ENCODE results near the gene ANKAR. TPM values are rescaled to one million over a fixed set of nuclear protein-coding genes. Genes with fewer than 3 reads are reported as not detected.
"Not testable (repeated sequence)": the region's sequence is repeated elsewhere in the genome, so short reads cannot be mapped to it uniquely, and the experiment has no call there.

The ANKAR gene
- total RNA-seq, 1 experiment from 2014 or later = 0.84 TPM

GRCh38 chr2:189648846-189649509 lies 25.5 kb upstream of the ANKAR start:
- Histone ChIP-seq H4K20me1 (ENCODE audit: insufficient read depth) (no peaks in the 10 kb centered on the region), H3K36me3 (ENCODE audit: control insufficient read depth in 1 of 2, insufficient read depth in 2 of 2, low read length in 2 of 2) (no peaks in the 10 kb centered on the region), H3K27ac (ENCODE audit: low read depth, low read length) (no peak overlapping the region), H3K79me2 (ENCODE audit: insufficient read depth, low read length) (no peaks in the 10 kb centered on the region), H2AFZ (ENCODE audit: low read depth, low read length, poor library complexity, severe bottlenecking) (no peak overlapping the region), H3K9ac (ENCODE audit: low read length) (no peak overlapping the region), H3K4me2 (ENCODE audit: low read length) (no peak overlapping the region), H3K4me3 (replicated peaks in 1 of 2; ENCODE audit: low read depth in 1 of 2, low read length in 2 of 2) (no peak overlapping the region), H3K9me3 (ENCODE audit: control insufficient read depth in 1 of 2, insufficient read depth in 1 of 2, low read depth in 1 of 2, low read length in 2 of 2) (no peaks in the 10 kb centered on the region), H3K27me3 (ENCODE audit: insufficient read depth, low read length) (no peaks in the 10 kb centered on the region), H3K4me1 (ENCODE audit: control insufficient read depth in 1 of 2, insufficient read depth in 2 of 2, low read length in 2 of 2) (no peaks in the 10 kb centered on the region), H3K9me2 (ENCODE audit: insufficient read depth) (no peaks in the 10 kb centered on the region)
- ChIA-PET POLR2A (no interaction called here), RAD21 (ENCODE audit: low non-redundant PET in 1 of 2, low total read pairs in 2 of 2, uncharacterized antibody in 2 of 2, unreplicated experiment in 2 of 2) (no interaction called here), CTCF (interaction anchor here (1.0 kb wide), 1 partner anchor 12 kb away, joined by 4 read pairs; no protein-coding TSS in a partner anchor)
- no TSS peak for BruUV-seq (replicated peaks)
- intact Hi-C loops (cut with micrococcal nuclease) = no loop called here
- TF ChIP-seq CTCF (IDR thresholded peaks at IDR 0.05 in 2 of 3, conservative IDR thresholded peaks at IDR 0.05 in 1 of 3; ENCODE audit: borderline replicate concordance in 1 of 3, insufficient read depth in 1 of 3, low read depth in 2 of 3, low read length in 2 of 3) = no peak
- TF ChIP-seq CEBPB (IDR thresholded peaks at IDR 0.05; ENCODE audit: low read depth) = no peak
- no peak for TF ChIP-seq POLR2AphosphoS5 (IDR thresholded peaks at IDR 0.05; ENCODE audit: low read depth, low read length)
- DNase-seq (ENCODE audit: low read depth, low spot score) (no peak), ATAC-seq (no peak)

GRCh38 chr2:189651284-189651683 lies 23.2 kb upstream of the ANKAR start:
- Histone ChIP-seq H3K27me3 (ENCODE audit: insufficient read depth, low read length) (no peaks in the 10 kb centered on the region), H3K9me3 (ENCODE audit: control insufficient read depth in 1 of 2, insufficient read depth in 1 of 2, low read depth in 1 of 2, low read length in 2 of 2) (no peaks in the 10 kb centered on the region), H3K27ac (ENCODE audit: low read depth, low read length) (no peak overlapping the region), H3K4me3 (replicated peaks in 1 of 2; ENCODE audit: low read depth in 1 of 2, low read length in 2 of 2) (no peak overlapping the region), H3K36me3 (ENCODE audit: control insufficient read depth in 1 of 2, insufficient read depth in 2 of 2, low read length in 2 of 2) (no peaks in the 10 kb centered on the region), H3K4me1 (ENCODE audit: control insufficient read depth in 1 of 2, insufficient read depth in 2 of 2, low read length in 2 of 2) (no peaks in the 10 kb centered on the region), H4K20me1 (ENCODE audit: insufficient read depth) (no peaks in the 10 kb centered on the region), H3K9ac (ENCODE audit: low read length) (no peak overlapping the region), H2AFZ (ENCODE audit: low read depth, low read length, poor library complexity, severe bottlenecking) (no peak overlapping the region), H3K79me2 (ENCODE audit: insufficient read depth, low read length) (no peaks in the 10 kb centered on the region), H3K4me2 (ENCODE audit: low read length) (no peak overlapping the region), H3K9me2 (ENCODE audit: insufficient read depth) (no peaks in the 10 kb centered on the region)
- intact Hi-C loops (cut with micrococcal nuclease) = no loop called here
- POLR2A ChIA-PET = no interaction called here
- RAD21 ChIA-PET (ENCODE audit: low non-redundant PET in 1 of 2, low total read pairs in 2 of 2, uncharacterized antibody in 2 of 2, unreplicated experiment in 2 of 2) = no interaction called here
- no peak for TF ChIP-seq POLR2AphosphoS5 (IDR thresholded peaks at IDR 0.05; ENCODE audit: low read depth, low read length)
- no peak for TF ChIP-seq JUND (IDR thresholded peaks at IDR 0.05)
- TF ChIP-seq, protein P1, sequence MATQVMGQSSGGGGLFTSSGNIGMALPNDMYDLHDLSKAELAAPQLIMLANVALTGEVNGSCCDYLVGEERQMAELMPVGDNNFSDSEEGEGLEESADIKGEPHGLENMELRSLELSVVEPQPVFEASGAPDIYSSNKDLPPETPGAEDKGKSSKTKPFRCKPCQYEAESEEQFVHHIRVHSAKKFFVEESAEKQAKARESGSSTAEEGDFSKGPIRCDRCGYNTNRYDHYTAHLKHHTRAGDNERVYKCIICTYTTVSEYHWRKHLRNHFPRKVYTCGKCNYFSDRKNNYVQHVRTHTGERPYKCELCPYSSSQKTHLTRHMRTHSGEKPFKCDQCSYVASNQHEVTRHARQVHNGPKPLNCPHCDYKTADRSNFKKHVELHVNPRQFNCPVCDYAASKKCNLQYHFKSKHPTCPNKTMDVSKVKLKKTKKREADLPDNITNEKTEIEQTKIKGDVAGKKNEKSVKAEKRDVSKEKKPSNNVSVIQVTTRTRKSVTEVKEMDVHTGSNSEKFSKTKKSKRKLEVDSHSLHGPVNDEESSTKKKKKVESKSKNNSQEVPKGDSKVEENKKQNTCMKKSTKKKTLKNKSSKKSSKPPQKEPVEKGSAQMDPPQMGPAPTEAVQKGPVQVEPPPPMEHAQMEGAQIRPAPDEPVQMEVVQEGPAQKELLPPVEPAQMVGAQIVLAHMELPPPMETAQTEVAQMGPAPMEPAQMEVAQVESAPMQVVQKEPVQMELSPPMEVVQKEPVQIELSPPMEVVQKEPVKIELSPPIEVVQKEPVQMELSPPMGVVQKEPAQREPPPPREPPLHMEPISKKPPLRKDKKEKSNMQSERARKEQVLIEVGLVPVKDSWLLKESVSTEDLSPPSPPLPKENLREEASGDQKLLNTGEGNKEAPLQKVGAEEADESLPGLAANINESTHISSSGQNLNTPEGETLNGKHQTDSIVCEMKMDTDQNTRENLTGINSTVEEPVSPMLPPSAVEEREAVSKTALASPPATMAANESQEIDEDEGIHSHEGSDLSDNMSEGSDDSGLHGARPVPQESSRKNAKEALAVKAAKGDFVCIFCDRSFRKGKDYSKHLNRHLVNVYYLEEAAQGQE (IDR thresholded peaks at IDR 0.05; ENCODE audit: low read depth) = no peak
- no peak for TF ChIP-seq ELF1 (IDR thresholded peaks at IDR 0.05; ENCODE audit: borderline replicate concordance, low read depth)
- CTCF ChIA-PET = interaction anchor here (2.4 kb wide), 1 partner anchor 9 kb away, joined by 8 read pairs; no protein-coding TSS in a partner anchor
- no TSS peak for BruUV-seq (replicated peaks)
- DNase-seq (ENCODE audit: low read depth, low spot score) (no peak), ATAC-seq (no peak)

- H3K36me3 ChIP-seq (ENCODE audit: control insufficient read depth in 1 of 2, insufficient read depth in 2 of 2, low read length in 2 of 2); H3K9me3 ChIP-seq (ENCODE audit: control insufficient read depth in 1 of 2, insufficient read depth in 1 of 2, low read depth in 1 of 2, low read length in 2 of 2); H3K4me2 ChIP-seq (ENCODE audit: low read length); H3K4me3 ChIP-seq (replicated peaks in 1 of 2; ENCODE audit: low read depth in 1 of 2, low read length in 2 of 2); RAD21 ChIA-PET (ENCODE audit: low non-redundant PET in 1 of 2, low total read pairs in 2 of 2, uncharacterized antibody in 2 of 2, unreplicated experiment in 2 of 2); BruUV-seq (replicated peaks); H3K27me3 ChIP-seq (ENCODE audit: insufficient read depth, low read length); H2AFZ ChIP-seq (ENCODE audit: low read depth, low read length, poor library complexity, severe bottlenecking); DNase-seq (ENCODE audit: low read depth, low spot score); H3K79me2 ChIP-seq (ENCODE audit: insufficient read depth, low read length); H3K4me1 ChIP-seq (ENCODE audit: control insufficient read depth in 1 of 2, insufficient read depth in 2 of 2, low read length in 2 of 2); CTCF ChIA-PET; H3K9ac ChIP-seq (ENCODE audit: low read length); H4K20me1 ChIP-seq (ENCODE audit: insufficient read depth); H3K27ac ChIP-seq (ENCODE audit: low read depth, low read length); intact Hi-C loops (cut with micrococcal nuclease); POLR2A ChIA-PET; ATAC-seq; H3K9me2 ChIP-seq (ENCODE audit: insufficient read depth): not testable (repeated sequence)
These were observed 21.0 kb upstream of the ANKAR start for GRCh38 chr2:189653464-189653863.
